Nasal cavity respiratory epithelium epithelial cell of viscerocranial mucosa (primary cell): ENCODE results near the gene TACC3. TPM values are rescaled to one million over a fixed set of nuclear protein-coding genes. Genes with fewer than 3 reads are reported as not detected.

Experiments
- total RNA-seq: library from RNA; depleted of rRNA; stranded (reverse); fragments of >200 nt; gene quantifications from 2 replicates; pipeline ENCODE4 v1.2.3, GENCODE V29; 2014

Gene TACC3
- total RNA-seq: 1.4 and 1.5 TPM in 2 replicates

DNA sequence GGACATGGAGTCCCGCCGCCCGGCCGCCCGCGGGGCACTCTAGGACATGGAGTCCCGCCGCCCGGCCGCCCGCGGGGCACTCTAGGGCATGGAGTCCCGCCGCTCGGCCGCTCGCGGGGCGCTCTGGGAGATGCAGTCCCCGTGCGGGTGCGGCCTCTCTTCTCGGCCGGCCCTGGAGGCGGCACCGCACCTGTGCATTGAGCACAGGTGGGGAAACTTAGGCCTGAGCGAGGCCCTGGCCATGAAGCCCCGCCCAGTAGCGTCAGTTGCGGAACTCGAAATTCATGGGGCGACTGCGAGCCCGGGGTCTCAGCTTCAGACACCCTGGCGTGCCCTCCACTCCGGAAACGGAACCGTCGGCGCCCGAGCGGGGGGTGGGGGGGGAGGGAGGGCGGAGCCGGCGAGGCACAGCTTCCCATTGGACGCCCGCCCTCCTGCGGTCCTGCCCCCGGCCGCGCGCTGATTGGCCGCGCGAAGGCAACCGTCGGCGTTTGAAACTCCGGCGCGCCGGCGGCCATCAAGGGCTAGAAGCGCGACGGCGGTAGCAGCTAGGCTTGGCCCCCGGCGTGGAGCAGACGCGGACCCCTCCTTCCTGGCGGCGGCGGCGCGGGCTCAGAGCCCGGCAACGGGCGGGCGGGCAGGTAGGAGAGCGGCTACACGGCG lies at the start of gene TACC3, which contains the start of gene TMEM129:
TSS of gene TACC3 (plus strand) at position 519 of the 663 bp plus-strand sequence. CDS start 1,901 bp downstream, outside the sequence.
TSS of gene TMEM129 (minus strand) at position 321 of the 663 bp plus-strand sequence. CDS start 486 bp downstream, outside the sequence.

DNA sequence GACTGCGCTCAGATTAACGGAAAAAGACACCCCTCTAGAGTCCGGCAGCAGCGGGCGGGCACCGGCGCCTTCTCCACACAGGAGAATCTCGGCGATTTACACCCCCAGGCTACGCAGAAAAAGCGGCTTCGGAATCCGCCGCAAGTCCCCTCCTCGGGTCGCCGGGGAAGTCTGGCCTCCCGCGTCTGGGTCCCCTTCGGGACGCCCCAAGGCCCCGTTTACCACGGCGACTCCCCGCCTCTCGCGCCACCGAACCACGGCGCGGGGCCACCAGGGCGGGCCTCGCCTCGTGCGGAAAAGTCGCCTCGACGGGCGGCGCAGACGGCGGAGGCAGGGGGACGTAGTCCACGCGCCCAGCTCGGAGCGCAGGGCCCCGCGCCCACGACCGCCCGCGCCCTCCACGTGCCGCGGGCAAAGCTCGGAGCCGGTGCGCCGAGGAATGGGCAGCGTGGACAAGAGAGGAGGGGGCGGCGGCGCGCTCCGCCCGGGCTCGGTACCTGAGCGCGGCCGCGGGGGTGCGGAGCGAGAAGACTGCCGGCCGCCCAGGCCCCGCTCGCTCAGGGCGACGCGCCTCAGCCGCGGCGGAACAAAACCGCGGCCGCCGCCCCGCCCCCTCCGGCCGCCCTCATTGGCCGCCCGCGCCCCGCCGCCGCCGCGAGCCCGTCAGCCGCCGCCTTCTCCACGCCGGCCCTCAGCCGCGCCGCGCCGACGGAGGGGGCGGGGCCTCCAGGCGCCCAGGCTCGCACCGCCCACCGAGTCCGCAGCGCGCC lies 37.4 kb upstream of the TACC3 start, which contains the start of gene FAM53A:
TSS of gene FAM53A (minus strand) at position 578 of the 770 bp plus-strand sequence. CDS start 15,572 bp downstream, outside the sequence.

DNA sequence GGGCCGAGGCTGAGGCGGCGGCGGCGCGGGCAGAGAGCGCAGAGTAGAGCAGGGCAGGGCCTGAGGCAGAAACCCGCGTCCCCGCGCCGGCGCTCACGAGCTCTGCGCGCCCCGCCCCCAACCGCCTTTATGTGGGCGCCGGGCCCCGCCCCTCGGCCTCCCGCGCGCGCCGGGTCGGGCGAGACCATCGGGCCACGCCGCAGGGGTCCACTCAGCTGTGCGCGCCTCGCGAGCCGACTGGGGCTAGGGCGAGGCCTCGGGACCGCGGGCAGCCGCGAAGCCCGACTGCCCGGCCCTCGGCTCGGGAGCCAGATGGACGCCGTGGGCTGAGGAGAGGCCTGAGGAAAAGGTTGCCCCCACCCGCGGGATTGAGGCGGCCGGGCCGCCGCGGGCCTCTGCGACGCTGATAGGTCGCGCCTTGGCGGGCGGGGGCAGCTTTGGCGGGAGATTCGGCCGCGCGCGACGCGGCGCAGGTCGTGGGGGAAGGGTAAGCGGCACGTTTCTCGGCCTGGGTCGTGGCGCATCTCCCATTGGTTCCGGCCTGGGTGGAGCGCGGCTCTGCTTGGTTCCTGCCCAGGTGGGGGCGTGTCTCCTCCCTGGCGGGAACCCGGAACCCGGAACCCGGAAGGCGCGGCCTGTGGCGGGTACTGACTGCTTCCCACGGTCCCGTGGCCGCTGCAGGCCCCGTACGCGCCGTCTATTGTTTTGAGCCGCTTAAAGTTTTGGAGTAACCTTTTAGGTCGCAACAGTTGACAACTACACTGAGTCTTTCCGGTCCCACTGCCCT lies 8.9 kb upstream of the TACC3 start, which contains the start of gene SLBP:
TSS of gene SLBP (minus strand) at position 104 of the 787 bp plus-strand sequence. CDS start 131 bp downstream, outside the sequence.

DNA sequence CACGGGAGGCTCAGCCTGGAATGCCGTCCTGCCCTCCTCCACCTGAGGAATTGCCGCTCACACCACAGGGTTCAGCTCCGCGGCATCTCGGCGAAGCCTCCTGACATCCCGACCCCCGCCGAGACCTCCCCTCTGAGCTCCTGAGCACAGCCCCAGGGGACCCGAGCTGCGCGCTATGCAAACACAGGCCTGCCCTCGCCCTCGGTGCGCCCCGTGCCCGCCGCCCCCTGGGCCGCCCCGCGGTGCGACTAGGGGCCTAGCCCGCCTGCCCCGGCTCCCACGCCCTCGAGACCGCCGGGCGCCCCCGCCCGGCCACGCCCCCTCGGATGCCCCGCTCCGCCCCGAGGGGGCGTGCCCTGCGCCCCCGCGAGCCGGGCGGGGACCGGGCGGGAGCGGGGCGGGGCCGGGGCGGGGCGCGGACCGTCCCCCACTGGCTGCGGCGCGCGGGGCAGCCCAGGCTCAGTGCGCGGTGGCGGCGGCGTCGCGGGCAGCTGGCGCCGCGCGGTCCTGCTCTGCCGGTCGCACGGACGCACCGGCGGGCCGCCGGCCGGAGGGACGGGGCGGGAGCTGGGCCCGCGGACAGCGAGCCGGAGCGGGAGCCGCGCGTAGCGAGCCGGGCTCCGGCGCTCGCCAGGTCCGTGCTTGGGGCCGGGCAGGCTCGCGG lies 71.6 kb downstream of the TACC3 start, which contains the start of gene FGFR3:
TSS of gene FGFR3 (plus strand) at position 462 of the 664 bp plus-strand sequence. CDS start 642 bp downstream, outside the sequence.

Other genes starting within 250 kb of the TACC3 start
- 1.1 and 1.4 TPM in 2 replicates for gene FAM53A, start 37.2 kb upstream of the TACC3 start, total RNA-seq
- gene SLBP, start 9.2 kb upstream of the TACC3 start, total RNA-seq: 56.4 and 66.0 TPM in 2 replicates
- 15.4 and 32.7 TPM in 2 replicates for gene TMEM129, start 198 bp upstream of the TACC3 start, total RNA-seq
- gene FGFR3, start 71.8 kb downstream of the TACC3 start, total RNA-seq: 16.4 and 164 TPM in 2 replicates
- 131 and 146 TPM in 2 replicates for gene LETM1, start 134.6 kb downstream of the TACC3 start, total RNA-seq
- 41.4 and 54.0 TPM in 2 replicates for gene NSD2, start 149.9 kb downstream of the TACC3 start, total RNA-seq